Loucy (cell line): ENCODE data around the gene SLX4IP.

ENCODE experiments used
- H2AFZ ChIP-seq: fragments of 200-600 bp; sonication (generic); 2 replicates; pipeline ENCODE4 v1.6.0; 2016; ENCODE audit warnings: antibody characterized with exemption, mild to moderate bottlenecking, low read length, moderate library complexity
- H3F3A ChIP-seq: fragments of 200-600 bp; 2 replicates; pipeline ENCODE4 v1.6.0; 2016; ENCODE audit warnings: antibody characterized with exemption, low read depth, mild to moderate bottlenecking
- H3K27me3 ChIP-seq: fragments of 200-600 bp; sonication (generic); 2 replicates; pipeline ENCODE4 v1.6.1; 2014; ENCODE audit warnings: low read length, mild to moderate bottlenecking; ENCODE audit not compliant: insufficient read depth, poor library complexity, severe bottlenecking
- H3K36me3 ChIP-seq: fragments of 200-600 bp; sonication (generic); 2 replicates; pipeline ENCODE4 v1.6.1; 2016; ENCODE audit warnings: low read length; ENCODE audit not compliant: insufficient read depth
- H3K4me1 ChIP-seq: fragments of 200-600 bp; sonication (generic); 2 replicates; pipeline ENCODE4 v1.5.1; 2014; ENCODE audit warnings: low read length, mild to moderate bottlenecking; ENCODE audit not compliant: insufficient read depth, poor library complexity, severe bottlenecking
- H3K4me2 ChIP-seq: fragments of 200-600 bp; sonication (generic); 2 replicates; pipeline ENCODE4 v1.6.0; 2014; ENCODE audit warnings: antibody characterized with exemption, low read length, low read depth, mild to moderate bottlenecking; ENCODE audit not compliant: poor library complexity, severe bottlenecking
- H3K4me3 ChIP-seq: fragments of 200-600 bp; sonication (generic); 2 replicates; pipeline ENCODE4 v1.5.1; 2014; ENCODE audit warnings: low read length, mild to moderate bottlenecking, mixed read lengths; ENCODE audit not compliant: poor library complexity, severe bottlenecking
- H3K79me2 ChIP-seq: fragments of 200-600 bp; sonication (generic); 2 replicates; pipeline ENCODE4 v1.6.1; 2014; ENCODE audit warnings: low read length; ENCODE audit not compliant: insufficient read depth
- H3K9ac ChIP-seq: fragments of 200-600 bp; sonication (generic); 2 replicates; pipeline ENCODE4 v1.6.0; 2014; ENCODE audit warnings: mild to moderate bottlenecking, low read depth, low read length, moderate library complexity; ENCODE audit not compliant: poor library complexity, severe bottlenecking
- H3K9me2 ChIP-seq: fragments of 200-600 bp; sonication (generic); replicated peaks from 2 replicates; pipeline ENCODE4 v1.6.1; 2016; ENCODE audit warnings: low read depth, low read length, mixed read lengths
- H3K9me3 ChIP-seq: fragments of 200-600 bp; sonication (generic); 2 replicates; pipeline ENCODE4 v1.6.1; 2014; ENCODE audit warnings: mild to moderate bottlenecking, antibody characterized with exemption, low read length, low read depth; ENCODE audit not compliant: insufficient read depth
- H4K20me1 ChIP-seq: fragments of 200-600 bp; sonication (generic); 2 replicates; pipeline ENCODE4 v1.6.0; 2014; ENCODE audit warnings: antibody characterized with exemption, low read length, mild to moderate bottlenecking; ENCODE audit not compliant: insufficient read depth, poor library complexity, severe bottlenecking
- CTCF ChIP-seq: fragments of 200-600 bp; sonication (generic); conservative IDR thresholded peaks from 2 replicates; pipeline ENCODE4 v1.5.1; 2014; ENCODE audit warnings: mild to moderate bottlenecking, antibody characterized with exemption, low read length
- EZH2phosphoT487 ChIP-seq: fragments of 200-600 bp; IDR thresholded peaks from 2 replicates; pipeline ENCODE4 v1.6.1; 2018; ENCODE audit warnings: antibody characterized with exemption, mild to moderate bottlenecking, moderate library complexity, borderline replicate concordance

SLX4IP gene

DNA sequence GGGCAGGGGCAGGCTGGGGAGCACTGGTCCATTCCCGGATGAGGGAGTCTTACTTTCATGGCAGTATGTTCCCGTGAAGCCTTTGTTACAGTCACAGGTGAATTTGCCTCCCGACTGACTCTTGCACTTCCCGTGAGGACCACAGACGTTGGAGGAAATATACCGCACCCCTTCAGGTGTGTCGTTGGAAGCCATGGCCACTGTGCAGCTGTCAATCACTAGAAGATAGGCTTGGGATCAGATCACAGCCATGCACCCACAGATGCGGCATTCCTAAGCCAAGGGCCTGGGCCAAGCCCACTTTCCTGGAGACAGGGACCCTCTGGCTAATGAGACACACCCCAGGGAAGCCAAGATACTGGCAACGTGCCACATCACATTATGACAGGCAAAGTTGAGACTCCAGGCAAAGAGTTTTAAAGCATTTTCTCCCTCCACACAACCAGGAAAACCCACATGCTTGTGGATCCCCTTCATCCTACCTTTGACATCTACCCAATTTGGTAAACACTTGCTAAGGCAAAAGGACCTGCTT, 211.8 kb downstream of the SLX4IP start:
- Histone ChIP-seq H3K36me3 (no peaks in the 10 kb centered on the region), H3K9me3 (no peaks in the 10 kb centered on the region), H3K4me3 (no peak overlapping the region), H3K9me2 (no peaks in the 10 kb centered on the region), H3K9ac (no peak overlapping the region), H4K20me1 (no peaks in the 10 kb centered on the region), H3K4me1 (no peaks in the 10 kb centered on the region), H3K79me2 (no peaks in the 10 kb centered on the region), H2AFZ (no peak overlapping the region), H3K27me3 (no peaks in the 10 kb centered on the region), H3F3A (no peaks in the 10 kb centered on the region), H3K4me2 (no peak overlapping the region)
- TF ChIP-seq CTCF = no peak
- TF ChIP-seq EZH2phosphoT487 = no peak

GRCh38 chr20:10647471-10647870, 212.4 kb downstream of the SLX4IP start:
- H3K4me1 ChIP-seq = no peaks in the 10 kb centered on the region
- no peaks in the 10 kb centered on the region for H3K36me3 ChIP-seq
- no peaks in the 10 kb centered on the region for H3K79me2 ChIP-seq

GRCh38 chr20:10647909-10648308, 212.8 kb downstream of the SLX4IP start:
- no peaks in the 10 kb centered on the region for H3K9me2 ChIP-seq
- no peak overlapping the region for H3K4me3 ChIP-seq
- no peaks in the 10 kb centered on the region for H3K79me2 ChIP-seq
- no peaks in the 10 kb centered on the region for H3K27me3 ChIP-seq
- H2AFZ ChIP-seq = no peak overlapping the region
- no peaks in the 10 kb centered on the region for H3K36me3 ChIP-seq
- no peaks in the 10 kb centered on the region for H3F3A ChIP-seq
- no peak overlapping the region for H3K9ac ChIP-seq
- H3K4me2 ChIP-seq = no peak overlapping the region
- H3K4me1 ChIP-seq = no peaks in the 10 kb centered on the region
- no peaks in the 10 kb centered on the region for H4K20me1 ChIP-seq
- no peaks in the 10 kb centered on the region for H3K9me3 ChIP-seq
- no peak for TF ChIP-seq CTCF
- no peak for TF ChIP-seq EZH2phosphoT487

More at GRCh38 chr20:10647471-10647870, 212.4 kb downstream of the SLX4IP start:
- Histone ChIP-seq H3K27me3 (no peaks in the 10 kb centered on the region), H3F3A (no peaks in the 10 kb centered on the region), H3K4me3 (no peak overlapping the region), H3K4me2 (no peak overlapping the region), H2AFZ (no peak overlapping the region), H3K9ac (no peak overlapping the region), H3K9me3 (no peaks in the 10 kb centered on the region), H4K20me1 (no peaks in the 10 kb centered on the region), H3K9me2 (no peaks in the 10 kb centered on the region)
- TF ChIP-seq CTCF (peak; percentile 62), EZH2phosphoT487 (no peak)
